Heart right ventricle (tissue), 16 donors: Measurements from ENCODE around the gene DOCK3. TPM values are rescaled to one million over a fixed set of nuclear protein-coding genes. Genes with fewer than 3 reads are reported as not detected.

Source experiments
- ATAC-seq, 8 donors: fragments of 200-7000 bp; cut with Tn5 transposase; one replicate each; pipeline ENCODE4 v1.9.1; 2020; ENCODE audit warnings: mild to moderate bottlenecking in 8 of 8, moderate library complexity in 8 of 8, moderate number of reproducible peaks in 1 of 8
- DNase-seq, 2 donors: peaks; one replicate each; pipeline ENCODE4 v3.0.0-alpha.2; 2020
- H3K27ac ChIP-seq, 10 donors: fragments of 200-600 bp; sonication (generic) in 2 of 10; one replicate each; pipeline versions ENCODE4 v1.5.0 to v1.8.0; 2020 to 2022; ENCODE audit warnings: mild to moderate bottlenecking in 3 of 10
- H3K27me3 ChIP-seq, 7 donors: fragments of 200-600 bp; one replicate each; pipeline ENCODE4 v1.8.0; 2021 to 2022; ENCODE audit warnings: mild to moderate bottlenecking in 2 of 7
- H3K36me3 ChIP-seq, 9 donors: fragments of 200-600 bp; sonication (generic) in 1 of 9; one replicate each; pipeline versions ENCODE4 v1.5.0 to v1.8.0; 2020 to 2022; ENCODE audit warnings: mild to moderate bottlenecking in 2 of 9
- H3K4me1 ChIP-seq, 9 donors: fragments of 200-600 bp; sonication (generic) in 1 of 9; one replicate each; pipeline versions ENCODE4 v1.5.0 to v1.8.0; 2020 to 2022; ENCODE audit warnings: mild to moderate bottlenecking in 4 of 9
- H3K4me3 ChIP-seq, 10 donors: fragments of 200-600 bp; sonication (generic) in 2 of 10; one replicate each; pipeline versions ENCODE4 v1.5.0 to v1.8.0; 2020 to 2022; ENCODE audit warnings: mild to moderate bottlenecking in 7 of 10, moderate library complexity in 2 of 10
- H3K9me3 ChIP-seq, 11 donors: fragments of 200-600 bp in 10 of 11; sonication (generic) in 2 of 11; one replicate each; pipeline versions ENCODE4 v1.5.0 to v1.8.0; 2013 to 2022; ENCODE audit warnings: mild to moderate bottlenecking in 2 of 11, control low read depth in 1 of 11, moderate library complexity in 1 of 11
- CTCF ChIP-seq, 9 donors: fragments of 200-600 bp; sonication (generic) in 2 of 9; IDR thresholded peaks; one replicate each; pipeline versions ENCODE4 v1.5.0 to v1.8.0; 2021 to 2022; ENCODE audit warnings: antibody characterized with exemption in 9 of 9, mild to moderate bottlenecking in 5 of 9, moderate library complexity in 1 of 9
- WGBS, 2 donors: extraction: QIAGEN DNeasy Blood & Tissue Kit; methylation state at CpG; one replicate each; pipeline ENCODE4 v1.1.7; 2013; ENCODE audit warnings: inconsistent platforms in 1 of 2; 5-methylcytosine and 5-hydroxymethylcytosine counted together
- intact Hi-C, 10 donors: fragments of 100-400 bp; cut with DNase I; formaldehyde crosslinking; loops; one replicate each; pipeline versions ENCODE4 v1.11.1 to v1.14.2; 2022
- polyA plus RNA-seq, 2 donors: library from polyadenylated mRNA; stranded (reverse); fragments of 200-250 nt; gene quantifications; one replicate each; pipeline ENCODE4 v1.2.3, GENCODE V29; 2013
- total RNA-seq, 10 donors: library from RNA; stranded (reverse); fragmentation: NEBNext Ultra II Directional in 3 of 10; extraction: Animal tissue kit (Norgen Biotek cat#: 25700) in 3 of 10; gene quantifications; one replicate each; pipeline versions ENCODE4 v1.2.1 to v1.2.4, GENCODE V29; 2021 to 2023
- donor health status: Arrhythmogenic right ventricular cardiomyopathy.
- donor health status: ischemic (EF 13 %, LVEDD 7.1; RV severe dilation, severe dysfunction).
- donor health status: healthy with polysubstance abuse.
- donor health status: DM: no; HTN: yes; CAD: no.
- donor health status: DM: no; HTN: no; CAD: no.
- donor health status: ischemic (EF 25% LVEDD 6.9; RV normal size, moderate dysfunction).
- donor health status: ischemic (EF 25% LVEDD 5.7; RV mildly dilated, moderate dysfunction).
- donor health status: healthy.
- donor health status: DM: yes; HTN: yes; CAD: no.
- donor health status: Ischemic cardiomyopathy.
- donor health status: ischemic (EF 35%, LVEDD 5.7; RV mildly dilated, moderate dysfunction).
- donor health status: nonischemic (EF 11% LVEDD 7.7; RV severe dilation, severe dysfunction).
- donor health status: DM: yes; HTN: yes; CAD: no.
- donor health status: PGD.
- donor health status: ischemic (EF 29% LVEDD 5.4; RV normal size, mild dysfunction).
- donor health status: nonischemic (EF 23%, LVEDD 6.1; RV moderate dilation, normal function).

DOCK3 gene
- total and polyA plus RNA-seq, 12 donors = 1.2 to 6.6 (median 4.7) TPM

- WGBS, 2 donors = 83 to 88% methylated on average over 9 of the region's 9 CpGs
- ATAC-seq = no peak
Observed at GRCh38 chr3:51354731-51355615, 680.2 kb downstream of the DOCK3 start.

GRCh38 chr3:51355891-51356578 is 681.3 kb downstream of the DOCK3 start:
- no peak for ATAC-seq
- no peak for DNase-seq
- intact Hi-C loops = no loop called here
- H3K4me1 ChIP-seq = no peaks in the 10 kb centered on the region
- no peak for TF ChIP-seq CTCF (IDR thresholded peaks at IDR 0.05)
- no peak overlapping the region for H3K27ac ChIP-seq
- 67 to 68% methylated on average over 8 of the region's 8 CpGs for WGBS, 2 donors
- peaks cover 0 to 4% (median 0%) of the 10 kb centered on the region in 7 donors for H3K27me3 ChIP-seq
- no peak overlapping the region for H3K4me3 ChIP-seq
- H3K9me3 ChIP-seq = no peaks in the 10 kb centered on the region
- peaks cover 0 to 4% (median 0%) of the 10 kb centered on the region in 9 donors for H3K36me3 ChIP-seq

More at GRCh38 chr3:51354731-51355615, 680.2 kb downstream of the DOCK3 start:
- Histone ChIP-seq H3K27me3 (peaks cover 0 to 4% (median 0%) of the 10 kb centered on the region in 7 donors), H3K27ac (no peak overlapping the region), H3K9me3 (no peaks in the 10 kb centered on the region), H3K4me3 (no peak overlapping the region), H3K4me1 (no peaks in the 10 kb centered on the region), H3K36me3 (peaks cover 0 to 4% (median 0%) of the 10 kb centered on the region in 9 donors)
- intact Hi-C loops = no loop called here
- TF ChIP-seq CTCF (IDR thresholded peaks at IDR 0.05) = no peak
- DNase-seq = no peak

GRCh38 chr3:51357856-51358255 is 683.1 kb downstream of the DOCK3 start:
- Histone ChIP-seq H3K4me3 (no peak overlapping the region), H3K9me3 (no peaks in the 10 kb centered on the region), H3K36me3 (peaks cover 0 to 4% (median 0%) of the 10 kb centered on the region in 9 donors), H3K27me3 (no peaks in the 10 kb centered on the region), H3K4me1 (no peaks in the 10 kb centered on the region), H3K27ac (no peak overlapping the region)
- TF ChIP-seq CTCF (IDR thresholded peaks at IDR 0.05) = no peak
- 67 to 72% methylated on average over 4 of the region's 4 CpGs for WGBS, 2 donors
- no peak for DNase-seq
- ATAC-seq = no peak
- intact Hi-C loops = no loop called here

GRCh38 chr3:51358981-51359380 is 684.3 kb downstream of the DOCK3 start:
- no peaks in the 10 kb centered on the region for H3K27me3 ChIP-seq
- H3K4me3 ChIP-seq = no peak overlapping the region
- ATAC-seq = no peak
- intact Hi-C loops = no loop called here
- H3K4me1 ChIP-seq = no peaks in the 10 kb centered on the region
- no peak overlapping the region for H3K27ac ChIP-seq
- peaks cover 0 to 4% (median 0%) of the 10 kb centered on the region in 11 donors for H3K9me3 ChIP-seq
- no peak for DNase-seq
- WGBS, 2 donors = 72 to 84% methylated on average over 3 of the region's 3 CpGs
- TF ChIP-seq CTCF (IDR thresholded peaks at IDR 0.05) = no peak
- peaks cover 0 to 4% (median 0%) of the 10 kb centered on the region in 9 donors for H3K36me3 ChIP-seq
